ENCODE results near the gene PTPRO. TPM values are rescaled to one million over a fixed set of nuclear protein-coding genes. Genes with fewer than 3 reads are reported as not detected.

Gene PTPRO
- total and polyA plus RNA-seq, 10 of the 15 experiments (the other 5 are each of a cell fraction or from before 2014, with no cell fraction given), result 1.2 to 5.3 (median 3.5) TPM

DNA sequence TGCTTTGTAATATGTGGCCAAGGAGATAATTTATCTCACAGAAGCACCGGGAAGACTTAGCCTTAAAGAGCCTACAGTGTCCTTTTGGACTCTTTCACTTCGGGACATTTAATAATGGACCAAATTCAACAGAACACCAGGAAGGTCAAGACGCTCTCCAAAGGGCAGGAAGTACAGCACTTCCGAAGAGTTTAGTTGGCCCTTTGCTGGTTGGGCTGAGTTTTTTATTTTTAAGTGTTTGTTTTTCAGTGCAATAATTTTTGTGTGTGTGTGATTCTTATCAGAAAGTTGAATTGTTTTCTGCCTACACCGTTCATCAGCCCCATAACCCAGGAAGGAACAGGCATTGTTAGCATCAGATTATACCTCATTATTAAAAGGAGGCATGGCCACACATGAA lies 273.9 kb downstream of the PTPRO start:
- no peak overlapping the region for H3K4me2 ChIP-seq (ENCODE audit: control insufficient read depth, insufficient read depth)
- H2AFZ ChIP-seq (ENCODE audit: control insufficient read depth, low read depth, low read length), result no peak overlapping the region
- H3K4me1 ChIP-seq (ENCODE audit: control insufficient read depth, insufficient read depth, low read length), result no peaks in the 10 kb centered on the region
- no peaks in the 10 kb centered on the region; a peak in 1 of 4 replicates for H3K27me3 ChIP-seq (replicated peaks in 1 of 2; ENCODE audit: control insufficient read depth in 2 of 2, insufficient read depth in 2 of 2, low read length in 1 of 2)
- intact Hi-C loops (cut with micrococcal nuclease; ENCODE audit: unreplicated experiment), result no loop called here
- in situ Hi-C loops (cut with MboI), result loop anchor here (5.0 kb wide), 1 partner anchor 256 kb away; no protein-coding TSS in a partner anchor
- no peak overlapping the region for H3K9ac ChIP-seq (ENCODE audit: control insufficient read depth, insufficient read depth, low read length)
- no peak overlapping the region for H3K27ac ChIP-seq (ENCODE audit: control insufficient read depth, insufficient read depth)
- no peak for FAIRE-seq
- WGBS (ENCODE audit: insufficient coverage, insufficient replicate concordance, low lambda C conversion rate, missing lambda C conversion rate), result 63% methylated on average over 5 of the region's 5 CpGs
- SMC1A ChIA-PET (ENCODE audit: uncharacterized antibody, unreplicated experiment), result interaction anchor here (0.6 to 2.2 kb wide), 4 partner anchors 11 to 259 kb away, joined by 3 to 15 read pairs (median 6); no protein-coding TSS in a partner anchor
- no peaks in the 10 kb centered on the region for H3K9me3 ChIP-seq (replicated peaks; ENCODE audit: control insufficient read depth, insufficient read depth, low read length)
- no peak for ATAC-seq
- H3K79me2 ChIP-seq (ENCODE audit: control insufficient read depth, insufficient read depth, low read length), result no peaks in the 10 kb centered on the region
- POLR2A ChIA-PET, result no interaction called here
- RAD21 ChIA-PET (ENCODE audit: unreplicated experiment), result interaction anchor here (1.0 kb wide), 1 partner anchor 253 kb away, joined by 3 read pairs; no protein-coding TSS in a partner anchor
- DNase-seq (ENCODE audit: low read depth, low spot score), result no peak
- BruUV-seq (replicated peaks), result no TSS peak
- H3K36me3 ChIP-seq (ENCODE audit: control insufficient read depth in 2 of 2, insufficient read depth in 2 of 2, low read length in 1 of 2), result no peaks in the 10 kb centered on the region
- no peak overlapping the region for H3K4me3 ChIP-seq
- CTCF ChIA-PET, result interaction anchor here (1.0 to 2.0 kb wide), 2 partner anchors 12 to 262 kb away, joined by 5 to 10 read pairs; no protein-coding TSS in a partner anchor
- no peaks in the 10 kb centered on the region for H4K20me1 ChIP-seq (ENCODE audit: control insufficient read depth, insufficient read depth)
- TF ChIP-seq ZNF384 (IDR thresholded peaks at IDR 0.05; ENCODE audit: borderline replicate concordance, low read depth, low read length) (no peak), CREB1 (IDR thresholded peaks at IDR 0.05; ENCODE audit: low read depth) (no peak), MTA2 (IDR thresholded peaks at IDR 0.05; ENCODE audit: low read depth) (no peak), BACH1 (IDR thresholded peaks at IDR 0.05; ENCODE audit: borderline replicate concordance) (no peak), EGR1 (IDR thresholded peaks at IDR 0.05; ENCODE audit: borderline replicate concordance in 1 of 2, low read depth in 2 of 2, low read length in 2 of 2) (no peak), NR2C2 (IDR thresholded peaks at IDR 0.05; ENCODE audit: borderline replicate concordance, control insufficient read depth, insufficient read length, low read depth) (no peak), NFYB (IDR thresholded peaks at IDR 0.05; ENCODE audit: insufficient read depth, low read depth, low read length) (no peak), IKZF2 (IDR thresholded peaks at IDR 0.05) (no peak)
- TF ChIP-seq, protein P1, sequence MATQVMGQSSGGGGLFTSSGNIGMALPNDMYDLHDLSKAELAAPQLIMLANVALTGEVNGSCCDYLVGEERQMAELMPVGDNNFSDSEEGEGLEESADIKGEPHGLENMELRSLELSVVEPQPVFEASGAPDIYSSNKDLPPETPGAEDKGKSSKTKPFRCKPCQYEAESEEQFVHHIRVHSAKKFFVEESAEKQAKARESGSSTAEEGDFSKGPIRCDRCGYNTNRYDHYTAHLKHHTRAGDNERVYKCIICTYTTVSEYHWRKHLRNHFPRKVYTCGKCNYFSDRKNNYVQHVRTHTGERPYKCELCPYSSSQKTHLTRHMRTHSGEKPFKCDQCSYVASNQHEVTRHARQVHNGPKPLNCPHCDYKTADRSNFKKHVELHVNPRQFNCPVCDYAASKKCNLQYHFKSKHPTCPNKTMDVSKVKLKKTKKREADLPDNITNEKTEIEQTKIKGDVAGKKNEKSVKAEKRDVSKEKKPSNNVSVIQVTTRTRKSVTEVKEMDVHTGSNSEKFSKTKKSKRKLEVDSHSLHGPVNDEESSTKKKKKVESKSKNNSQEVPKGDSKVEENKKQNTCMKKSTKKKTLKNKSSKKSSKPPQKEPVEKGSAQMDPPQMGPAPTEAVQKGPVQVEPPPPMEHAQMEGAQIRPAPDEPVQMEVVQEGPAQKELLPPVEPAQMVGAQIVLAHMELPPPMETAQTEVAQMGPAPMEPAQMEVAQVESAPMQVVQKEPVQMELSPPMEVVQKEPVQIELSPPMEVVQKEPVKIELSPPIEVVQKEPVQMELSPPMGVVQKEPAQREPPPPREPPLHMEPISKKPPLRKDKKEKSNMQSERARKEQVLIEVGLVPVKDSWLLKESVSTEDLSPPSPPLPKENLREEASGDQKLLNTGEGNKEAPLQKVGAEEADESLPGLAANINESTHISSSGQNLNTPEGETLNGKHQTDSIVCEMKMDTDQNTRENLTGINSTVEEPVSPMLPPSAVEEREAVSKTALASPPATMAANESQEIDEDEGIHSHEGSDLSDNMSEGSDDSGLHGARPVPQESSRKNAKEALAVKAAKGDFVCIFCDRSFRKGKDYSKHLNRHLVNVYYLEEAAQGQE (IDR thresholded peaks at IDR 0.05; ENCODE audit: low read depth, low read length), result no peak
- TF ChIP-seq, protein P2, sequence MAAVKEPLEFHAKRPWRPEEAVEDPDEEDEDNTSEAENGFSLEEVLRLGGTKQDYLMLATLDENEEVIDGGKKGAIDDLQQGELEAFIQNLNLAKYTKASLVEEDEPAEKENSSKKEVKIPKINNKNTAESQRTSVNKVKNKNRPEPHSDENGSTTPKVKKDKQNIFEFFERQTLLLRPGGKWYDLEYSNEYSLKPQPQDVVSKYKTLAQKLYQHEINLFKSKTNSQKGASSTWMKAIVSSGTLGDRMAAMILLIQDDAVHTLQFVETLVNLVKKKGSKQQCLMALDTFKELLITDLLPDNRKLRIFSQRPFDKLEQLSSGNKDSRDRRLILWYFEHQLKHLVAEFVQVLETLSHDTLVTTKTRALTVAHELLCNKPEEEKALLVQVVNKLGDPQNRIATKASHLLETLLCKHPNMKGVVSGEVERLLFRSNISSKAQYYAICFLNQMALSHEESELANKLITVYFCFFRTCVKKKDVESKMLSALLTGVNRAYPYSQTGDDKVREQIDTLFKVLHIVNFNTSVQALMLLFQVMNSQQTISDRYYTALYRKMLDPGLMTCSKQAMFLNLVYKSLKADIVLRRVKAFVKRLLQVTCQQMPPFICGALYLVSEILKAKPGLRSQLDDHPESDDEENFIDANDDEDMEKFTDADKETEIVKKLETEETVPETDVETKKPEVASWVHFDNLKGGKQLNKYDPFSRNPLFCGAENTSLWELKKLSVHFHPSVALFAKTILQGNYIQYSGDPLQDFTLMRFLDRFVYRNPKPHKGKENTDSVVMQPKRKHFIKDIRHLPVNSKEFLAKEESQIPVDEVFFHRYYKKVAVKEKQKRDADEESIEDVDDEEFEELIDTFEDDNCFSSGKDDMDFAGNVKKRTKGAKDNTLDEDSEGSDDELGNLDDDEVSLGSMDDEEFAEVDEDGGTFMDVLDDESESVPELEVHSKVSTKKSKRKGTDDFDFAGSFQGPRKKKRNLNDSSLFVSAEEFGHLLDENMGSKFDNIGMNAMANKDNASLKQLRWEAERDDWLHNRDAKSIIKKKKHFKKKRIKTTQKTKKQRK (IDR thresholded peaks at IDR 0.05; ENCODE audit: low read depth, low read length), result no peak
- TF ChIP-seq, protein P3, sequence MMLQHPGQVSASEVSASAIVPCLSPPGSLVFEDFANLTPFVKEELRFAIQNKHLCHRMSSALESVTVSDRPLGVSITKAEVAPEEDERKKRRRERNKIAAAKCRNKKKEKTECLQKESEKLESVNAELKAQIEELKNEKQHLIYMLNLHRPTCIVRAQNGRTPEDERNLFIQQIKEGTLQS (IDR thresholded peaks at IDR 0.05; ENCODE audit: borderline replicate concordance, extremely low read depth, low read depth, low read length), result no peak
- TF ChIP-seq, protein P4, sequence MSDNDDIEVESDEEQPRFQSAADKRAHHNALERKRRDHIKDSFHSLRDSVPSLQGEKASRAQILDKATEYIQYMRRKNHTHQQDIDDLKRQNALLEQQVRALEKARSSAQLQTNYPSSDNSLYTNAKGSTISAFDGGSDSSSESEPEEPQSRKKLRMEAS (IDR thresholded peaks at IDR 0.05; ENCODE audit: low read depth, low read length), result no peak
- TF ChIP-seq, protein P5, sequence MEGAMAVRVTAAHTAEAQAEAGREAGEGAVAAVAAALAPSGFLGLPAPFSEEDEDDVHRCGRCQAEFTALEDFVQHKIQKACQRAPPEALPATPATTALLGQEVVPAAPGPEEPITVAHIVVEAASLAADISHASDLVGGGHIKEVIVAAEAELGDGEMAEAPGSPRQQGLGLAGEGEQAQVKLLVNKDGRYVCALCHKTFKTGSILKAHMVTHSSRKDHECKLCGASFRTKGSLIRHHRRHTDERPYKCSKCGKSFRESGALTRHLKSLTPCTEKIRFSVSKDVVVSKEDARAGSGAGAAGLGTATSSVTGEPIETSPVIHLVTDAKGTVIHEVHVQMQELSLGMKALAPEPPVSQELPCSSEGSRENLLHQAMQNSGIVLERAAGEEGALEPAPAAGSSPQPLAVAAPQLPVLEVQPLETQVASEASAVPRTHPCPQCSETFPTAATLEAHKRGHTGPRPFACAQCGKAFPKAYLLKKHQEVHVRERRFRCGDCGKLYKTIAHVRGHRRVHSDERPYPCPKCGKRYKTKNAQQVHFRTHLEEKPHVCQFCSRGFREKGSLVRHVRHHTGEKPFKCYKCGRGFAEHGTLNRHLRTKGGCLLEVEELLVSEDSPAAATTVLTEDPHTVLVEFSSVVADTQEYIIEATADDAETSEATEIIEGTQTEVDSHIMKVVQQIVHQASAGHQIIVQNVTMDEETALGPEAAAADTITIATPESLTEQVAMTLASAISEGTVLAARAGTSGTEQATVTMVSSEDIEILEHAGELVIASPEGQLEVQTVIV (IDR thresholded peaks at IDR 0.05; ENCODE audit: borderline replicate concordance, partially characterized antibody), result no peak

Data from GM12878 (cell line).